ENCODE results near the gene TBATA.

TBATA gene

GRCh38 chr10:70785190-70785589 is at the start of gene TBATA:
TBATA (minus strand) TSS chr10:70785377; CDS start chr10:70783379, 1,998 bp downstream.
- no peak for DNase-seq

GRCh38 chr10:70834441-70835151 is 49.4 kb upstream of the TBATA start:
- DNase-seq, result no peak

GRCh38 chr10:70834021-70834420 is 48.8 kb upstream of the TBATA start:
- DNase-seq, result no peak

GRCh38 chr10:70833601-70834000 is 48.4 kb upstream of the TBATA start:
- DNase-seq, result no peak

- no peak for DNase-seq
These were observed 47.8 kb upstream of the TBATA start for GRCh38 chr10:70832852-70833528.

- no peak for DNase-seq
These were observed 47.0 kb upstream of the TBATA start for GRCh38 chr10:70832221-70832620.

GRCh38 chr10:70830164-70830563 is 45.0 kb upstream of the TBATA start:
- no peak for DNase-seq

GRCh38 chr10:70829543-70829942 is 44.4 kb upstream of the TBATA start:
- DNase-seq, result no peak

- DNase-seq, result no peak
These were observed 43.7 kb upstream of the TBATA start for GRCh38 chr10:70828923-70829322.

GRCh38 chr10:70827086-70827757 is 42.0 kb upstream of the TBATA start:
- DNase-seq, result no peak

GRCh38 chr10:70822076-70822820 is 37.1 kb upstream of the TBATA start:
- DNase-seq, result no peak

- DNase-seq, result no peak
These were observed 36.0 kb upstream of the TBATA start for GRCh38 chr10:70820976-70821750.

- DNase-seq, result peak; percentile 44 to 57
These were observed 31.2 kb upstream of the TBATA start for GRCh38 chr10:70816220-70816894.

GRCh38 chr10:70815504-70816219 is 30.5 kb upstream of the TBATA start, which contains the start of gene SGPL1:
SGPL1 (plus strand) TSS chr10:70815948; CDS start chr10:70816854, 906 bp downstream.
- DNase-seq, result peak; percentile 59 to 62

- no peak for DNase-seq
These were observed 28.9 kb upstream of the TBATA start for GRCh38 chr10:70814126-70814525.

- DNase-seq, result no peak
These were observed 27.6 kb upstream of the TBATA start for GRCh38 chr10:70812814-70813213.

- DNase-seq, result no peak
These were observed 26.7 kb upstream of the TBATA start for GRCh38 chr10:70811881-70812280.

GRCh38 chr10:70810967-70811366 is 25.8 kb upstream of the TBATA start:
- no peak for DNase-seq

GRCh38 chr10:70809726-70810125 is 24.5 kb upstream of the TBATA start:
- no peak for DNase-seq

- DNase-seq, result no peak
These were observed 23.9 kb upstream of the TBATA start for GRCh38 chr10:70809011-70809611.
